Measurements from ENCODE around the gene APOBEC3C.

APOBEC3C gene

DNA sequence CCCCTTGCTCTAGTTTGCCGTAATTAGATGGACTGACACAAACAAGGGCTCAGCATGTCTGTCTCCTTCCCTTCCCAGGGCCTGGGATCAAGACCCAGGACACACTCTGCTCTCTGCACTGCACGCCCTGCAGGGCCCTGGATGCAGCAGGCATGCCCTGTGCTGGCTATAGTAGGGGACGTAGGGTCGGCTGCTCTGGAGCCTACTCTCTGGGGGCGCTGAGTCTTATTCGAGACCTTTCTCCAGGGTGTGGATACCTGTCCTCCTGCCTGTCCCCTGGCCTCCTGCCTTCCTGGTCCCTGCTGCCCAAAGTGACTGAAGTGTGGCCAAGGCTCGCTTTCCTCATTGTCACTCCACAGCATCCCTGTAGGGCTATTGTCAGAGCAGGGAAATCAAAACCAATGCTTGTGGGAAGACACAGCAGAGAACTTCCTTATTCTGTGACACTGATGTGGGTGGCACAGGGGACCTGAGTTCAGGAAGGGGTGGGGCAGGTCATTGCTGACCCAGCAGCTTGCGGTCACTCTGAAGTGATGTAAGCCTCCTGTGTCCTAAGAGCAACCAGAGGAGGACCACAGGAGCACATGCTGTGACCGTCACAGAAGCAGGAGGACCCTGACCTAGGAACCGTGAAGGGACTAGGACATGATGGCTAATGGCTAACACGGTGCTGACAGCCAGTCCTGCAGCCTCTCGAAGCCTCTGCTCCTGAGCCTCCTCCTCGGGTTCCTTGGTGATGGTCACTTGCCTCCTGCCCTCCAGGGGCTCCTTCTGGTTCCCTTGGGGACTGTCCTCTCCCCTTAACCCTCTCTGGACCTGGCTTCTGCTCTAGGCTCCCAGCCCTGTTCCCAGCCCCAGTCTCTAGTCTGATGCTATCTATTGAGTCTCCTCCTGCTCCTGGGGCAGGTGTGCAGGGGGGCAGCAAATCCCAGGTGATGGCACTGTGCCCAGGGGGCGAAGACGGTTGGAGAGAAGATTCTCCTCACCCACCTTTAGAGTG is 46.3 kb upstream of the APOBEC3C start:
- H3K4me3 ChIP-seq (ENCODE audit: low read depth, low read length): no peak overlapping the region
- TF ChIP-seq CTCF (conservative IDR thresholded peaks at IDR 0.05; ENCODE audit: low read depth, low read length): no peak
- no peak for DNase-seq (ENCODE audit: low read depth)

DNA sequence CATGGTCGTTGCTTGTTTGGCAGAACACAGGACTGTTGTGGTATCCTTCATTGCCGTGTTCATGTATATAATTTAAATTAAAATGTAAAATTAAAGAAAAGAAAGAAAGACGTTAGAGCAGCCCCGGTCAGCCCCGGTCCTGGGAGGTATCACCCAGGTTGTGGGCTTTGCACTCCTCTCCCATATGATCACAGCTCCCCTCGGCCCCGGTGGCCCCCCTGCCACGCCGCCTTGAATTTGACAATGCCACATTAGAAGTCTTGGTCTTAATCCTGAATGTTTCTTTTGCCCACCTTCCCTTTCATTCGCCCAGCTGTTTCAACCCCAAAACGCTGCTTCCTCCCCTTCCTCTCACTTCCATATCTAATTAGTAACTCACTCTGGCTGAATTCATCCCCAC is 45.3 kb upstream of the APOBEC3C start:
- DNase-seq (ENCODE audit: low read depth): no peak
- no peak for TF ChIP-seq CTCF (conservative IDR thresholded peaks at IDR 0.05; ENCODE audit: low read depth, low read length)

GRCh38 chr22:38970551-38970950 is 43.5 kb upstream of the APOBEC3C start:
- H3K4me3 ChIP-seq (ENCODE audit: low read depth, low read length): no peak overlapping the region
- TF ChIP-seq CTCF (conservative IDR thresholded peaks at IDR 0.05; ENCODE audit: low read depth, low read length): no peak
- DNase-seq (ENCODE audit: low read depth): no peak

More for the DNA sequence above, 45.3 kb upstream of the APOBEC3C start:
- H3K4me3 ChIP-seq (ENCODE audit: low read depth, low read length): no peak overlapping the region

DNA sequence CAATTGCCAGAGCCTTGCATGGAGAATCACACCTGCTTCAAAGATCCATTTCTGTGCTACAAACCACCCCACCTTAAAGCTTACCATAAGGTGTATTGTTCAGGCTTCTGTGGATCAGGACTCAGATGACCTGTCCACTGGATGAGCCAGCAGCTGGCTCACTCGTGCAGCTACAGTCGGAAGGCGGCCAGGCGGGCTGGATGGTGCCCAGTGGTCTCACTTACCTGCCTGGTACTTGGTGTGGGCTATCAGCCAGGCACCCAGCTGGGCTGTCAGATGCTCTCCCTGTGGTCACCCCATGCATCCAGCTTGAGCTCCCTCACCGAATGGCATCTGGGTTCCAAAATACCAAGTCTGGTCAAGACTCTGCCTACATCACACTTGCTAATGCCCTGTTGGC is 42.9 kb upstream of the APOBEC3C start:
- no peak for DNase-seq (ENCODE audit: low read depth)
- no peak overlapping the region for H3K4me3 ChIP-seq (ENCODE audit: low read depth, low read length)
- TF ChIP-seq CTCF (conservative IDR thresholded peaks at IDR 0.05; ENCODE audit: low read depth, low read length): no peak

DNA sequence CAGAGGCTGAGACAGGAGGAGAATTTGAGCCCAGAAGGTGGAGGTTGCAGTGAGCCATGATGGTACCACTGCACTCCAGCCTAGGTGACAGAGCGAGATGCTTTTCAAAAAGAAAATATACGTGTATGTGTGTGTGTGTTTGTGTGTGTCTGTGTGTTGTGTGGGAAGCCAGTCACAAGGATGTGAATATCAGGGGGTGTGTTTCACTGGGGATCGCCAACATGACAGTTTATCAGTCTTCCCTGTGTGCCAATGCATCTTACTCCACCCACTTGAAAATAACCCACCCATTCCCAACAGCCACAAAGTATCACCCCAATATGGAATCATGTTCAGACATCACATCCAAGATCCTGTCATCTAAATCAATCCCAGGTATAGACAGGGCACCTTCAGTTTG is 42.3 kb upstream of the APOBEC3C start:
- TF ChIP-seq CTCF (conservative IDR thresholded peaks at IDR 0.05; ENCODE audit: low read depth, low read length): no peak
- no peak for DNase-seq (ENCODE audit: low read depth)
- H3K4me3 ChIP-seq (ENCODE audit: low read depth, low read length): no peak overlapping the region

DNA sequence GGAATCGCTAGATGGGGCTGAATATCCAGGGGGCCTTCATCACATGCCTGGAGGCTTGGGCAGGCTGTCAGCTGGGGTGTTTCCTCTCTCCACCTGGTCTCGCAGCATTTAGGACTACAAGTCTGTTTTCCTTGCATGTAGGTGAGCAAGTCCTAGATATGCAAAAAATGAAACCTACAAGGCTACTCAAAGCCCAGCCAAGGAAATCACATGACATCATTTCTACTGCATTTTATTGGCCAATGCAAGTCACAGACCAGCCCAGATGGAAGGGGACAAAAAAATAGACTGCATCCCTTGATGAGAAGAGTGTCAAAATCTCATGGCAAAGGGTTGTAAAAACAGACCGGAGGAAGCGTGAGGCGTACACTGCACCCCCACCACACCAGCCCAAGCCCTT is 41.5 kb upstream of the APOBEC3C start:
- no peak overlapping the region for H3K4me3 ChIP-seq (ENCODE audit: low read depth, low read length)
- TF ChIP-seq CTCF (conservative IDR thresholded peaks at IDR 0.05; ENCODE audit: low read depth, low read length): no peak
- DNase-seq (ENCODE audit: low read depth): no peak
